SK-N-SH (cell line): ENCODE measurements around the gene SLCO3A1. TPM values are rescaled to one million over a fixed set of nuclear protein-coding genes. Genes with fewer than 3 reads are reported as not detected.

ENCODE experiments used
- CTCF ChIA-PET: fragments of 300-600, 350-600 bp; formaldehyde crosslinking; extraction: SDS; loops from one replicate; lab custom pipeline; 2021; lab: Yijun Ruan, JAX
- POLR2A ChIA-PET: fragments of 350-600 bp; sonication (Branson Sonifier 250); formaldehyde crosslinking; extraction: SDS; loops from one replicate; lab custom pipeline; 2020; ENCODE audit warnings: antibody characterized with exemption, inconsistent platforms; lab: Yijun Ruan, JAX
- DNase-seq: peaks from one replicate; pipeline ENCODE4 v3.0.0; 2012
- H2AFZ ChIP-seq: fragments of 200-600 bp; sonication (generic); 2 replicates; pipeline ENCODE4 v1.8.1; 2016; ENCODE audit warnings: antibody characterized with exemption, mild to moderate bottlenecking, low read depth
- H3F3A ChIP-seq: fragments of 200-600 bp; sonication (generic); replicated peaks from 2 replicates; pipeline ENCODE3; 2016; ENCODE audit warnings: antibody characterized with exemption, mild to moderate bottlenecking; ENCODE audit not compliant: insufficient read depth
- H3K27ac ChIP-seq, 2 experiments: fragments of 200-500 bp in 1 of 2; fragments of 200-600 bp in 1 of 2; sonication (Bioruptor generic) in 1 of 2; sonication (generic), shearing (Covaris generic) in 1 of 2; 2 replicates each; pipeline versions ENCODE4 v1.5.1 to v1.6.1; 2014 to 2016; ENCODE audit warnings: low read depth in 2 of 2, inconsistent platforms in 1 of 2, low read length in 1 of 2, mild to moderate bottlenecking in 1 of 2, mixed read lengths in 1 of 2
- H3K27me3 ChIP-seq: fragments of 200-600 bp; sonication (generic), shearing (Covaris generic); 2 replicates; pipeline ENCODE4 v1.6.1; 2016; ENCODE audit warnings: mixed run types; ENCODE audit not compliant: insufficient read depth
- H3K36me3 ChIP-seq, 2 experiments: fragments of 200-500 bp in 1 of 2; fragments of 200-600 bp in 1 of 2; sonication (Bioruptor generic) in 1 of 2; sonication (generic) in 1 of 2; replicated peaks in 1 of 2; 2 replicates each; pipeline versions ENCODE3 to v1.5.1; 2014 to 2016; ENCODE audit warnings: low read length in 1 of 2, mild to moderate bottlenecking in 1 of 2; ENCODE audit not compliant: insufficient read depth in 2 of 2, control insufficient read depth in 1 of 2
- H3K4me1 ChIP-seq, 2 experiments: fragments of 200-500 bp in 1 of 2; fragments of 200-600 bp in 1 of 2; sonication (Bioruptor generic) in 1 of 2; sonication (generic), shearing (Covaris generic) in 1 of 2; 2 replicates each; pipeline versions ENCODE4 v1.5.1 to v1.6.1; 2014 to 2016; ENCODE audit warnings: low read depth in 1 of 2, low read length in 1 of 2, mixed run types in 1 of 2; ENCODE audit not compliant: insufficient read depth in 2 of 2, control insufficient read depth in 1 of 2
- H3K4me2 ChIP-seq: fragments of 200-600 bp; sonication (generic), shearing (Covaris generic); 2 replicates; pipeline ENCODE4 v1.6.1; 2017; ENCODE audit warnings: mixed run types
- H3K4me3 ChIP-seq, 2 experiments: fragments of 200-500 bp in 1 of 2; fragments of 200-600 bp in 1 of 2; sonication (Bioruptor generic) in 1 of 2; sonication (generic), shearing (Covaris generic) in 1 of 2; 2 replicates each; pipeline versions ENCODE4 v1.5.1 to v1.8.1; 2014 to 2016; ENCODE audit warnings: low read depth in 2 of 2, inconsistent platforms in 1 of 2, low read length in 1 of 2, mild to moderate bottlenecking in 1 of 2, mixed read lengths in 1 of 2, moderate library complexity in 1 of 2
- H3K79me2 ChIP-seq: fragments of 200-600 bp; sonication (generic); 2 replicates; pipeline ENCODE4 v1.8.1; 2017; ENCODE audit warnings: mild to moderate bottlenecking; ENCODE audit not compliant: insufficient read depth
- H3K9ac ChIP-seq: fragments of 200-600 bp; sonication (generic); 2 replicates; pipeline ENCODE4 v1.6.1; 2017; ENCODE audit warnings: mixed run types
- H3K9me2 ChIP-seq: fragments of 200-600 bp; sonication (generic); 2 replicates; pipeline ENCODE4 v1.6.1; 2017; ENCODE audit warnings: mixed run types
- H3K9me3 ChIP-seq: fragments of 200-600 bp; sonication (generic); 2 replicates; pipeline ENCODE4 v1.6.1; 2017; ENCODE audit warnings: mixed run types, mild to moderate bottlenecking, moderate library complexity
- H4K20me1 ChIP-seq: fragments of 200-600 bp; sonication (generic); 2 replicates; pipeline ENCODE4 v1.6.1; 2017; ENCODE audit warnings: mild to moderate bottlenecking, mixed run types; ENCODE audit not compliant: insufficient read depth
- CHD2 ChIP-seq: fragments of 150-350 bp; IDR thresholded peaks from 2 replicates; pipeline ENCODE4 v1.6.1; 2018; ENCODE audit warnings: low read length; ENCODE audit not compliant: partially characterized antibody
- EP300 ChIP-seq, 2 experiments: IDR thresholded peaks; 2 replicates each; pipeline versions ENCODE4 v1.4.0 to v1.6.1; 2012; ENCODE audit warnings: borderline replicate concordance in 1 of 2, low read depth in 1 of 2, low read length in 1 of 2
- EZH2phosphoT487 ChIP-seq: fragments of 200-600 bp; sonication (generic); IDR thresholded peaks from 2 replicates; pipeline ENCODE4 v1.6.1; 2017; ENCODE audit warnings: low read depth, mixed run types, mild to moderate bottlenecking, antibody characterized with exemption, moderate library complexity, borderline replicate concordance
- FOSL2 ChIP-seq: IDR thresholded peaks from 2 replicates; pipeline ENCODE4 v1.4.0; 2012; ENCODE audit warnings: low read depth, mild to moderate bottlenecking, moderate library complexity, borderline replicate concordance
- FOXM1 ChIP-seq: IDR thresholded peaks from 2 replicates; pipeline ENCODE4 v1.4.0; 2012; ENCODE audit warnings: low read depth, mild to moderate bottlenecking
- GABPA ChIP-seq: IDR thresholded peaks from 2 replicates; pipeline ENCODE4 v1.4.0; 2012; ENCODE audit warnings: low read depth, mild to moderate bottlenecking
- JUND ChIP-seq: IDR thresholded peaks from 2 replicates; pipeline ENCODE4 v1.4.0; 2012
- MEF2A ChIP-seq: IDR thresholded peaks from 2 replicates; pipeline ENCODE4 v1.4.0; 2012; ENCODE audit warnings: low read depth, borderline replicate concordance
- MXI1 ChIP-seq: IDR thresholded peaks from 2 replicates; pipeline ENCODE4 v1.6.1; 2012; ENCODE audit warnings: mild to moderate bottlenecking, low read depth, low read length, improper control_type of control experiment
- NFIC ChIP-seq: IDR thresholded peaks from 2 replicates; pipeline ENCODE4 v1.4.0; 2012; ENCODE audit warnings: borderline replicate concordance
- PBX3 ChIP-seq: IDR thresholded peaks from 2 replicates; pipeline ENCODE4; 2012
- REST ChIP-seq: IDR thresholded peaks from 2 replicates; pipeline ENCODE4 v1.6.1; 2012; ENCODE audit warnings: mild to moderate bottlenecking, low read depth, low read length, moderate library complexity
- RXRA ChIP-seq: IDR thresholded peaks from 2 replicates; pipeline ENCODE4 v1.4.0; 2012; ENCODE audit warnings: low read depth, mild to moderate bottlenecking, borderline replicate concordance
- SMC3 ChIP-seq: IDR thresholded peaks from 2 replicates; pipeline ENCODE4 v1.6.1; 2012; ENCODE audit warnings: low read depth, low read length, improper control_type of control experiment
- TAF1 ChIP-seq: IDR thresholded peaks from 2 replicates; pipeline ENCODE4 v1.6.1; 2012; ENCODE audit warnings: low read depth, mild to moderate bottlenecking, low read length, moderate library complexity, borderline replicate concordance
- TCF12 ChIP-seq: IDR thresholded peaks from 2 replicates; pipeline ENCODE4 v1.4.0; 2012
- USF1 ChIP-seq: IDR thresholded peaks from 2 replicates; pipeline ENCODE4 v1.4.0; 2012; ENCODE audit warnings: low read depth, borderline replicate concordance
- YY1 ChIP-seq: IDR thresholded peaks from 2 replicates; pipeline ENCODE4 v1.4.0; 2012; ENCODE audit warnings: low read depth, mild to moderate bottlenecking
- WGBS: methylation state at CpG from one replicate; pipeline ENCODE4 v1.1.6; 2017; ENCODE audit warnings: low lambda C conversion rate; 5-methylcytosine and 5-hydroxymethylcytosine counted together
- polyA plus RNA-seq, 3 experiments: library from polyadenylated mRNA; depleted of rRNA; stranded (reverse); fragments of >200 nt; gene quantifications; 2 replicates each; pipeline ENCODE4 v1.2.3, GENCODE V29; 2012
- TF ChIP-seq, protein P1 (sequence below): IDR thresholded peaks from 2 replicates; pipeline ENCODE4 v1.4.0; 2012; ENCODE audit warnings: low read depth, borderline replicate concordance
- TF ChIP-seq, protein P2 (sequence below): IDR thresholded peaks from 2 replicates; pipeline ENCODE4 v1.4.0; 2012; ENCODE audit warnings: low read depth
- TF ChIP-seq, protein P3 (sequence below): fragments of 150-350 bp; IDR thresholded peaks from 2 replicates; pipeline ENCODE4 v1.6.1; 2017; ENCODE audit warnings: antibody characterized with exemption, low read length, low read depth, borderline replicate concordance

SLCO3A1 gene
- polyA plus RNA-seq, 1 of the 3 experiments (the other 2 are of a cell fraction): 19.7 TPM

GRCh38 chr15:92083190-92083589 is 229.7 kb downstream of the SLCO3A1 start (continued):
- TF ChIP-seq, protein P1, sequence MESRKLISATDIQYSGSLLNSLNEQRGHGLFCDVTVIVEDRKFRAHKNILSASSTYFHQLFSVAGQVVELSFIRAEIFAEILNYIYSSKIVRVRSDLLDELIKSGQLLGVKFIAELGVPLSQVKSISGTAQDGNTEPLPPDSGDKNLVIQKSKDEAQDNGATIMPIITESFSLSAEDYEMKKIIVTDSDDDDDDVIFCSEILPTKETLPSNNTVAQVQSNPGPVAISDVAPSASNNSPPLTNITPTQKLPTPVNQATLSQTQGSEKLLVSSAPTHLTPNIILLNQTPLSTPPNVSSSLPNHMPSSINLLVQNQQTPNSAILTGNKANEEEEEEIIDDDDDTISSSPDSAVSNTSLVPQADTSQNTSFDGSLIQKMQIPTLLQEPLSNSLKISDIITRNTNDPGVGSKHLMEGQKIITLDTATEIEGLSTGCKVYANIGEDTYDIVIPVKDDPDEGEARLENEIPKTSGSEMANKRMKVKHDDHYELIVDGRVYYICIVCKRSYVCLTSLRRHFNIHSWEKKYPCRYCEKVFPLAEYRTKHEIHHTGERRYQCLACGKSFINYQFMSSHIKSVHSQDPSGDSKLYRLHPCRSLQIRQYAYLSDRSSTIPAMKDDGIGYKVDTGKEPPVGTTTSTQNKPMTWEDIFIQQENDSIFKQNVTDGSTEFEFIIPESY: no peak
- TF ChIP-seq FOSL2 (no peak), FOXM1 (no peak)

DNA sequence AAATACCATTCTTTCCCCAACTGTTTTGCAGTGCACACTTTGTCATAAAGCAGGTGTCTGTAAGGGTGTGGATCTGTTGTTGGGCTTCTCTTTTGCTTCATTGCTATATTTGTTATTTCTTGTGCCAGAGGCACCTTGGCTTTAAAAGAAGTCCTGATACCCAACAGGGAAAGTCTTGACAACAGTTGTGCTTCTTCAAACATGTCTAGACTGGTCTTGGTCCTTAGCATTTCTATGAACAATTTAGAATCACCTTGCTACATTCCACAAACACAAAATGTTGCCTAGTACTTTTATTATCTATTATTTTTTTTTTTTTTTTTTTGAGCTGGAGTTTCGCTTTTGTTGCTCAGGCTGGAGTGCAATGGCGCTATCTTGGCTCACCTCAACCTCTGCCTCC is 233.7 kb downstream of the SLCO3A1 start:
- no peaks in the 10 kb centered on the region for H3K36me3 ChIP-seq
- H4K20me1 ChIP-seq: no peaks in the 10 kb centered on the region
- TF ChIP-seq RXRA: no peak
- TF ChIP-seq, protein P2, sequence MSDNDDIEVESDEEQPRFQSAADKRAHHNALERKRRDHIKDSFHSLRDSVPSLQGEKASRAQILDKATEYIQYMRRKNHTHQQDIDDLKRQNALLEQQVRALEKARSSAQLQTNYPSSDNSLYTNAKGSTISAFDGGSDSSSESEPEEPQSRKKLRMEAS: no peak
- TF ChIP-seq USF1: no peak
- TF ChIP-seq, protein P3, sequence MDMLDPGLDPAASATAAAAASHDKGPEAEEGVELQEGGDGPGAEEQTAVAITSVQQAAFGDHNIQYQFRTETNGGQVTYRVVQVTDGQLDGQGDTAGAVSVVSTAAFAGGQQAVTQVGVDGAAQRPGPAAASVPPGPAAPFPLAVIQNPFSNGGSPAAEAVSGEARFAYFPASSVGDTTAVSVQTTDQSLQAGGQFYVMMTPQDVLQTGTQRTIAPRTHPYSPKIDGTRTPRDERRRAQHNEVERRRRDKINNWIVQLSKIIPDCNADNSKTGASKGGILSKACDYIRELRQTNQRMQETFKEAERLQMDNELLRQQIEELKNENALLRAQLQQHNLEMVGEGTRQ: no peak
- TF ChIP-seq MXI1: no peak
- TF ChIP-seq NFIC: no peak
- no peak for TF ChIP-seq EZH2phosphoT487
- TF ChIP-seq SMC3: no peak
- no peak for TF ChIP-seq JUND
- TF ChIP-seq TAF1: no peak
- TF ChIP-seq MEF2A: no peak
- TF ChIP-seq YY1: no peak
- TF ChIP-seq REST: no peak
- TF ChIP-seq CHD2: no peak
- no peak for TF ChIP-seq TCF12
- no peak for TF ChIP-seq EP300 (IDR thresholded peaks at IDR 0.05; ENCODE audit: borderline replicate concordance in 1 of 2, low read depth in 1 of 2, low read length in 1 of 2)
- no peak for TF ChIP-seq PBX3
- no peak for TF ChIP-seq GABPA
- H3K79me2 ChIP-seq: no peaks in the 10 kb centered on the region
- H3K27me3 ChIP-seq: no peaks in the 10 kb centered on the region
- no peaks in the 10 kb centered on the region for H3K9me2 ChIP-seq
- H3K9ac ChIP-seq: no peak overlapping the region
- ChIA-PET POLR2A (no interaction called here), CTCF (interaction anchor here (2.0 to 6.2 kb wide), 3 partner anchors 9 to 627 kb away, joined by 7 to 44 read pairs (median 8); no protein-coding TSS in a partner anchor)
- WGBS: 98% methylated on average over 2 of the region's 2 CpGs
- H3K4me1 ChIP-seq: no peaks in the 10 kb centered on the region; a peak in 1 of 4 replicates
- no peaks in the 10 kb centered on the region for H3F3A ChIP-seq
- H3K4me3 ChIP-seq: no peak overlapping the region
- no peak overlapping the region for H3K27ac ChIP-seq
- H3K9me3 ChIP-seq: no peaks in the 10 kb centered on the region
- no peak overlapping the region for H2AFZ ChIP-seq
- no peak for DNase-seq
- no peak overlapping the region for H3K4me2 ChIP-seq
